Measurements from ENCODE around the gene MECP2.

The MECP2 gene

GRCh38 chrX:154056770-154057241 is 40.7 kb downstream of the MECP2 start:
- H3K79me2 ChIP-seq (ENCODE audit: insufficient read depth, low read length): peaks cover 82% of the 10 kb centered on the region
- H4K20me1 ChIP-seq (ENCODE audit: insufficient read depth, low read length, poor library complexity, severe bottlenecking): peaks cover 52% of the 10 kb centered on the region
- peak overlapping the region; percentile 71 for H3K4me2 ChIP-seq (ENCODE audit: low read depth, low read length, poor library complexity, severe bottlenecking)
- H3K4me3 ChIP-seq (ENCODE audit: low read length, poor library complexity, severe bottlenecking): peak overlapping the region; percentile 26
- no peaks in the 10 kb centered on the region for H3K9me2 ChIP-seq (replicated peaks; ENCODE audit: low read depth, low read length)
- no peaks in the 10 kb centered on the region for H3K9me3 ChIP-seq (ENCODE audit: insufficient read depth, low read depth, low read length)
- TF ChIP-seq CTCF (conservative IDR thresholded peaks at IDR 0.05; ENCODE audit: low read length) (no peak), EZH2phosphoT487 (IDR thresholded peaks at IDR 0.05; ENCODE audit: borderline replicate concordance) (no peak)
- peak overlapping the region; percentile 50 for H3K9ac ChIP-seq (ENCODE audit: low read depth, low read length, poor library complexity, severe bottlenecking)
- no peaks in the 10 kb centered on the region for H3K27me3 ChIP-seq (ENCODE audit: insufficient read depth, low read length, poor library complexity, severe bottlenecking)
- H2AFZ ChIP-seq (ENCODE audit: low read length): no peak overlapping the region
- H3K4me1 ChIP-seq (ENCODE audit: insufficient read depth, low read length, poor library complexity, severe bottlenecking): peaks cover 31% of the 10 kb centered on the region
- H3K36me3 ChIP-seq (ENCODE audit: insufficient read depth, low read length): peaks cover 27% of the 10 kb centered on the region; the same call in 1 of the 2 replicates
- H3F3A ChIP-seq (ENCODE audit: low read depth): peaks cover 19% of the 10 kb centered on the region

GRCh38 chrX:154051201-154051810 is 46.2 kb downstream of the MECP2 start:
- Histone ChIP-seq H3K9me3 (ENCODE audit: insufficient read depth, low read depth, low read length) (no peaks in the 10 kb centered on the region), H3K9ac (ENCODE audit: low read depth, low read length, poor library complexity, severe bottlenecking) (no peak overlapping the region), H3F3A (ENCODE audit: low read depth) (peaks cover 2% of the 10 kb centered on the region; the same call in 1 of the 2 replicates), H3K4me3 (ENCODE audit: low read length, poor library complexity, severe bottlenecking) (no peak overlapping the region), H2AFZ (ENCODE audit: low read length) (no peak overlapping the region), H3K9me2 (replicated peaks; ENCODE audit: low read depth, low read length) (no peaks in the 10 kb centered on the region), H4K20me1 (ENCODE audit: insufficient read depth, low read length, poor library complexity, severe bottlenecking) (peaks cover 20% of the 10 kb centered on the region), H3K4me2 (ENCODE audit: low read depth, low read length, poor library complexity, severe bottlenecking) (no peak overlapping the region), H3K79me2 (ENCODE audit: insufficient read depth, low read length) (peaks cover 87% of the 10 kb centered on the region), H3K36me3 (ENCODE audit: insufficient read depth, low read length) (peaks cover 44% of the 10 kb centered on the region; the same call in 1 of the 2 replicates), H3K4me1 (ENCODE audit: insufficient read depth, low read length, poor library complexity, severe bottlenecking) (peaks cover 2% of the 10 kb centered on the region), H3K27me3 (ENCODE audit: insufficient read depth, low read length, poor library complexity, severe bottlenecking) (no peaks in the 10 kb centered on the region)
- TF ChIP-seq EZH2phosphoT487 (IDR thresholded peaks at IDR 0.05; ENCODE audit: borderline replicate concordance): no peak
- peak; percentile 65 for TF ChIP-seq CTCF (conservative IDR thresholded peaks at IDR 0.05; ENCODE audit: low read length)

- no peaks in the 10 kb centered on the region for H3K4me1 ChIP-seq (ENCODE audit: insufficient read depth, low read length, poor library complexity, severe bottlenecking)
- H3K27me3 ChIP-seq (ENCODE audit: insufficient read depth, low read length, poor library complexity, severe bottlenecking): no peaks in the 10 kb centered on the region
Measured at GRCh38 chrX:154050113-154050495, 47.4 kb downstream of the MECP2 start.

More at GRCh38 chrX:154050113-154050495, 47.4 kb downstream of the MECP2 start:
- peaks cover 84% of the 10 kb centered on the region for H3K79me2 ChIP-seq (ENCODE audit: insufficient read depth, low read length)
- no peaks in the 10 kb centered on the region for H3F3A ChIP-seq (ENCODE audit: low read depth)
- H3K9me2 ChIP-seq (replicated peaks; ENCODE audit: low read depth, low read length): no peaks in the 10 kb centered on the region
- TF ChIP-seq CTCF (conservative IDR thresholded peaks at IDR 0.05; ENCODE audit: low read length) (no peak), EZH2phosphoT487 (IDR thresholded peaks at IDR 0.05; ENCODE audit: borderline replicate concordance) (no peak)
- H2AFZ ChIP-seq (ENCODE audit: low read length): no peak overlapping the region
- H3K36me3 ChIP-seq (ENCODE audit: insufficient read depth, low read length): peaks cover 41% of the 10 kb centered on the region; the same call in 1 of the 2 replicates
- no peak overlapping the region for H3K4me3 ChIP-seq (ENCODE audit: low read length, poor library complexity, severe bottlenecking)
- no peaks in the 10 kb centered on the region for H3K9me3 ChIP-seq (ENCODE audit: insufficient read depth, low read depth, low read length)
- no peak overlapping the region for H3K4me2 ChIP-seq (ENCODE audit: low read depth, low read length, poor library complexity, severe bottlenecking)
- no peak overlapping the region for H3K9ac ChIP-seq (ENCODE audit: low read depth, low read length, poor library complexity, severe bottlenecking)
- peaks cover 14% of the 10 kb centered on the region for H4K20me1 ChIP-seq (ENCODE audit: insufficient read depth, low read length, poor library complexity, severe bottlenecking)
